Suppressor macrophage (primary cell): ENCODE data around the gene DEFB131A.
A peak's percentile ranks its signal among the peaks of the same experiment; 100 is the strongest.
"Not testable (repeated sequence)": the region's sequence is repeated elsewhere in the genome, so short reads cannot be mapped to it uniquely, and the experiment has no call there.

Experiments
- DNase-seq, 4 experiments: peaks; one replicate each; pipeline ENCODE4 v3.0.0-alpha.2; 2020 to 2022

Gene DEFB131A

DNA sequence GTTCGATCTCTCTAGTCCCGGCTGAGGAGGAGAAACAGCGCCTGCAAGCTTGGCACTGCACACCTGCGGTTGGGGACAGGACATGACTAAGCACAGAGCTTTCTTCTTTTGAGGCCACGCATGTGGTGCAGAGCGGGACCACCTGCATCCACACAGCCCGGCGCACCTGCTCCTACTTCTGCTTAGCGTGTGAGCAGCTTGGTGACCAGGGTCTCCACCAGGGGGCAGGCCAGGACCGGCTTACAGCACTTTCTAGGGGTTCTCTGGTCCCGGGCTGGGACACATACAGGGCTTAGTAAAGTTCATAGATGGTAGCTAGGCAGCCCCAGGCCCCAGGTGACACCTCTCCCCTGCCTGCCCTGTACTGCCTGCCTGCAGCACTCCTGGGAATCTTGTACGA, 51.2 kb downstream of the DEFB131A start:
- DNase-seq = peak; percentile 55 to 87 (median 74)

DNA sequence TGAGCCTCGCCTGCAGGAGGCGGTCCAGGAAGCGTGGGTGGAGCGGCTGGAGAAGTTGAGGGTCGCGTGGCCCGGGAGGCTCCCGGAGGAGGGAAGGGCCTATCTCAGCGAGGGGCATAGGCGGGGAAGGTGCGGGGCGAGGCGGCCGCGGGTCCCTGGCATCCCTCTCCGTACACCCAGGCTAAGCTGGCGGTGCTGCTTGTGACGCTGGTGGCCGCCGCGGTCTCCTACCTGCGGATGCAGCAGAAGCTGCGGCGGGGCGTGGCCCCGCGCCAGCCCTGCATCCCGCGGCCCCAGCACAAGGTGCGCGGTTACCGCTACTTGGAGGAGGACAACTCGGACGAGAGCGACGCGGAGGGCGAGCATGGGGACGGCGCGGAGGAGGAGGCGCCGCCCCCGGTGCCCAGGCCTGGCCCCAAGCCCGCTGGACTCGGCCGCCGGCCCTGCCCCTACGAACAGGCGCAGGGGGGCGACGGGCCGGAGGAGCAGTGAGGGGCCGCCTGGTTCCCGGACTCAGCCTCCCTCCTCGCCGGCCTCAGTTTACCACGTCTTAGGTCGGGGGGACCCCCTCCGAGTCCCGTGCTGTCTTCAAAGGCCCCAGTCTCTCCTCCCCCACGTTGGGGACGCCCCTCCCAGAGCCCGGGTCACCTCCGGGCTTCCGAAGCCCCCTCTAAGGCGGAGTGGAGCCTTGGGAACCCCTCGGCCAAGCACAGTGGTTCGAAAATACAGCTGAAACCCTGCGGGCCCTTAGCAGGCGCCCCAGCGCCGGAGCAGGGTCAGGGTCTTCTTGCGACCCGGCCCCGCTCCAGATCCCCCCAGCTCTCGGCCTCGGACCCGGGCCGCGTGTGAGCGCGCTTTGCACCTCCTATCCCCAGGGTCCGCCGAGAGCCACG, 53.6 kb downstream of the DEFB131A start:
- DNase-seq = not testable (repeated sequence)

DNA sequence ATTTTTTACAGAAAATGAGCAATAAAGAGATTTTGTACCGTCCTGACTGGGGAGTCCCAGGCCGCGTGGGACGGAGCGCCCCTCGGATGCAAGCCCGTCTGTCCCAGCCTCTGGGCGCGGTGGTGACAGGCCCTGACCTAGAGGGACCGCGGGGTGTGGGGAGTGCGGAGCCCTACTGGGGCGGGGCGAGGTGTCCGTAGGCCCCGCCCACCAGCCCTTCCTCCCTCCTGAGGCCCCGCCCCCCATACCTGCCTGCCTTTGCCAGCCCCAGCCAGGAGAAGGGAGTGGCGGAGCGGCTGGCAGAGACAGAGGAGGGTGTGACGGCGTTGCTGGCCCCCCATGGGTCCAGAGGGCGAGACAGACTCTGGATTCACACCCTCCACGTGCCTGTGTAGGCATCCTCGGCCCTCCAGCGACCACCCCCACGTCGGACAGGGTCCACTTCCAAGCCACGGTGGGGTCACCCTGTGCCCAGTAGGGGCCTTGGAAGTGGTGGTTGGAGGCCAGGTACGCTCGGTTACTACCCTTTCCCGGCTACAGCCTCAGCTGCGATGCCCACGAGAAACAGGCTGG, 54.3 kb downstream of the DEFB131A start:
- peak in 1 of 4 experiments; percentile 4 for DNase-seq

DNA sequence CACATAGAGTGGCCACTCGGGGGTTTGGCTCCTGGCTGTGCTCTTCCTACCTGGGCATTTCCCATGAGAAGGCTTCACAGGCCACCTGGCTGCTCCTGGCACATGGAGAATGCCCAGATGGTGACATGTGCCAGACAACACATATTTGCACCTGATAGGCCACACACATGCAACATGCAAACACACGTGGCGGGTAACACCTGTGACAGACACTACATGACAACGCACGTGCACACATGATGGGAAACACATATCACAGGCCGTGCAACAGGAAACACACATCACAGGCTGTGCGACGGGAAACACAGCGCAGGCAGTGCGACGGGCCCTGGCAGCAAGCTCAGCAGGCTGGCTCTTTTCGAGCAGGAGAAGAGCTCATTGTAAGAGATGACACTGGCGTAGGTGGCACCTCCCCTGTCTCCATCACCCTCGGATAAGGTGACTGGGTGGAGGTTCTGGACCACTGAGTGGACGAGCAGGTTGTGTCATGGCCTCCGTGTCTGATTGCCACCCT, 55.8 kb downstream of the DEFB131A start:
- DNase-seq = not testable (repeated sequence)
